HepG2 (cell line): Measurements from ENCODE around the gene HRG. TPM values are rescaled to one million over a fixed set of nuclear protein-coding genes. Genes with fewer than 3 reads are reported as not detected.

Source experiments
- AKAP8 ChIP-seq: sonication (generic); formaldehyde crosslinking; IDR thresholded peaks from 2 replicates; pipeline ENCODE4 v1.5.1; 2020; ENCODE audit warnings: mild to moderate bottlenecking, missing genetic modification reagents
- ETS1 ChIP-seq: sonication (generic); formaldehyde crosslinking; IDR thresholded peaks from 2 replicates; pipeline ENCODE4 v1.4.0; 2020; ENCODE audit warnings: missing genetic modification reagents
- FOXM1 ChIP-seq: sonication (generic); formaldehyde crosslinking; IDR thresholded peaks from 2 replicates; pipeline ENCODE4 v1.5.0; 2020; ENCODE audit warnings: missing genetic modification reagents
- HCFC1 ChIP-seq: fragments of 150-350 bp; IDR thresholded peaks from 2 replicates; pipeline ENCODE4 v1.6.1; 2014; ENCODE audit warnings: low read depth, low read length
- KLF9 ChIP-seq: IDR thresholded peaks from 2 replicates; pipeline ENCODE4 v1.6.1; 2016; ENCODE audit warnings: low read depth
- NFYC ChIP-seq: IDR thresholded peaks from 2 replicates; pipeline ENCODE4 v1.6.1; 2016; ENCODE audit warnings: missing genetic modification reagents, missing compliant biosample characterization
- NR1H2 ChIP-seq: sonication (generic); formaldehyde crosslinking; IDR thresholded peaks from 2 replicates; pipeline ENCODE4 v1.8.1; 2022; ENCODE audit warnings: low read depth, missing genetic modification reagents, borderline replicate concordance
- NR3C1 ChIP-seq: sonication (generic); formaldehyde crosslinking; IDR thresholded peaks from 2 replicates; pipeline ENCODE4 v1.4.0; 2020; ENCODE audit warnings: missing genetic modification reagents
- POLR2A ChIP-seq, 2 experiments: IDR thresholded peaks; 2 replicates each; pipeline ENCODE4 v1.6.1; 2011; ENCODE audit warnings: low read depth in 2 of 2, low read length in 2 of 2, mild to moderate bottlenecking in 1 of 2, moderate library complexity in 1 of 2; ENCODE audit not compliant: insufficient read depth in 1 of 2
- RFX3 ChIP-seq: IDR thresholded peaks from 2 replicates; pipeline ENCODE4 v1.6.1; 2016; ENCODE audit warnings: missing biosample characterization, missing genetic modification reagents
- SOX5 ChIP-seq: IDR thresholded peaks from 2 replicates; pipeline ENCODE4 v1.6.1; 2016; ENCODE audit warnings: borderline replicate concordance
- SP2 ChIP-seq: sonication (generic); formaldehyde crosslinking; IDR thresholded peaks from 2 replicates; pipeline ENCODE4 v1.5.1; 2020; ENCODE audit warnings: mild to moderate bottlenecking, missing genetic modification reagents
- SP4 ChIP-seq: sonication (generic); formaldehyde crosslinking; IDR thresholded peaks from 2 replicates; pipeline ENCODE4 v1.8.1; 2023; ENCODE audit warnings: mild to moderate bottlenecking, missing genetic modification reagents
- TFDP1 ChIP-seq: IDR thresholded peaks from 2 replicates; pipeline ENCODE4 v1.6.1; 2016; ENCODE audit warnings: missing compliant biosample characterization, missing genetic modification reagents, borderline replicate concordance
- ZFX ChIP-seq: sonication (generic); formaldehyde crosslinking; IDR thresholded peaks from 2 replicates; pipeline ENCODE4 v1.4.0; 2020; ENCODE audit warnings: mild to moderate bottlenecking, low read depth, missing genetic modification reagents, moderate library complexity
- ZNF101 ChIP-seq: sonication (generic); formaldehyde crosslinking; IDR thresholded peaks from 2 replicates; pipeline ENCODE4 v1.4.0; 2020; ENCODE audit warnings: mild to moderate bottlenecking, low read depth, missing genetic modification reagents, borderline replicate concordance
- ZNF256 ChIP-seq: sonication (generic); formaldehyde crosslinking; conservative IDR thresholded peaks from 2 replicates; pipeline ENCODE4 v1.4.0; 2020; ENCODE audit warnings: missing genetic modification reagents
- ZNF282 ChIP-seq: fragments of 450-650 bp; IDR thresholded peaks from 2 replicates; pipeline ENCODE4 v1.6.1; 2018; ENCODE audit not compliant: partially characterized antibody
- ZNF510 ChIP-seq: sonication (generic); formaldehyde crosslinking; IDR thresholded peaks from 2 replicates; pipeline ENCODE4 v1.4.0; 2020; ENCODE audit warnings: low read depth, mild to moderate bottlenecking, missing genetic modification reagents
- ZNF530 ChIP-seq: sonication (generic); formaldehyde crosslinking; IDR thresholded peaks from 2 replicates; pipeline ENCODE4 v1.5.0; 2020; ENCODE audit warnings: low read depth, mild to moderate bottlenecking, missing genetic modification reagents
- ZNF557 ChIP-seq: sonication (generic); formaldehyde crosslinking; IDR thresholded peaks from 2 replicates; pipeline ENCODE4 v1.4.0; 2020; ENCODE audit warnings: missing genetic modification reagents
- ZNF572 ChIP-seq: sonication (generic); formaldehyde crosslinking; IDR thresholded peaks from 2 replicates; pipeline ENCODE4 v1.5.1; 2020; ENCODE audit warnings: mild to moderate bottlenecking, missing genetic modification reagents
- ZNF749 ChIP-seq: sonication (generic); formaldehyde crosslinking; IDR thresholded peaks from 2 replicates; pipeline ENCODE4 v1.8.0; 2022; ENCODE audit warnings: mild to moderate bottlenecking, missing genetic modification reagents, moderate library complexity, borderline replicate concordance
- ZNF792 ChIP-seq: IDR thresholded peaks from 2 replicates; pipeline ENCODE4 v1.6.1; 2016
- ZNF883 ChIP-seq: sonication (generic); formaldehyde crosslinking; IDR thresholded peaks from 2 replicates; pipeline ENCODE4 v1.5.1; 2020; ENCODE audit warnings: mild to moderate bottlenecking, missing genetic modification reagents; ENCODE audit errors: not compliant biosample characterization
- polyA plus RNA-seq, 8 experiments: library from polyadenylated mRNA; depleted of rRNA in 3 of 8; stranded (reverse) in 7 of 8; unstranded in 1 of 8; fragments of >200 nt; fragmentation: Illumina TruSeq in 4 of 8; extraction: Trizol in 4 of 8; gene quantifications; 2 replicates each; pipeline versions ENCODE4 v1.2.1 to v1.2.3, GENCODE V29; 2011 to 2016; ENCODE audit warnings: low read depth in 4 of 8, missing spikeins in 1 of 8, mixed read lengths in 1 of 8; ENCODE audit not compliant: insufficient read depth in 1 of 8
- total RNA-seq, 5 experiments: library from RNA; depleted of rRNA; stranded (reverse); fragments of >200 nt; fragmentation: Illumina TruSeq; extraction: Trizol; gene quantifications; 2 replicates each; pipeline ENCODE4 v1.2.3, GENCODE V29; 2016; ENCODE audit warnings: low read depth in 1 of 5
- TF ChIP-seq, protein P1 (sequence below): sonication (generic); formaldehyde crosslinking; IDR thresholded peaks from 2 replicates; pipeline ENCODE4 v1.4.0; 2020; ENCODE audit warnings: missing genetic modification reagents
- TF ChIP-seq, protein P2 (sequence below): sonication (generic); formaldehyde crosslinking; IDR thresholded peaks from 2 replicates; pipeline ENCODE4 v1.9.0; 2022; ENCODE audit warnings: missing genetic modification reagents, mild to moderate bottlenecking, borderline replicate concordance

The HRG gene
- total and polyA plus RNA-seq, 2 of the 13 experiments (the other 11 are each of a cell fraction or from before 2014, with no cell fraction given), result 0.09 to 0.11 TPM

DNA sequence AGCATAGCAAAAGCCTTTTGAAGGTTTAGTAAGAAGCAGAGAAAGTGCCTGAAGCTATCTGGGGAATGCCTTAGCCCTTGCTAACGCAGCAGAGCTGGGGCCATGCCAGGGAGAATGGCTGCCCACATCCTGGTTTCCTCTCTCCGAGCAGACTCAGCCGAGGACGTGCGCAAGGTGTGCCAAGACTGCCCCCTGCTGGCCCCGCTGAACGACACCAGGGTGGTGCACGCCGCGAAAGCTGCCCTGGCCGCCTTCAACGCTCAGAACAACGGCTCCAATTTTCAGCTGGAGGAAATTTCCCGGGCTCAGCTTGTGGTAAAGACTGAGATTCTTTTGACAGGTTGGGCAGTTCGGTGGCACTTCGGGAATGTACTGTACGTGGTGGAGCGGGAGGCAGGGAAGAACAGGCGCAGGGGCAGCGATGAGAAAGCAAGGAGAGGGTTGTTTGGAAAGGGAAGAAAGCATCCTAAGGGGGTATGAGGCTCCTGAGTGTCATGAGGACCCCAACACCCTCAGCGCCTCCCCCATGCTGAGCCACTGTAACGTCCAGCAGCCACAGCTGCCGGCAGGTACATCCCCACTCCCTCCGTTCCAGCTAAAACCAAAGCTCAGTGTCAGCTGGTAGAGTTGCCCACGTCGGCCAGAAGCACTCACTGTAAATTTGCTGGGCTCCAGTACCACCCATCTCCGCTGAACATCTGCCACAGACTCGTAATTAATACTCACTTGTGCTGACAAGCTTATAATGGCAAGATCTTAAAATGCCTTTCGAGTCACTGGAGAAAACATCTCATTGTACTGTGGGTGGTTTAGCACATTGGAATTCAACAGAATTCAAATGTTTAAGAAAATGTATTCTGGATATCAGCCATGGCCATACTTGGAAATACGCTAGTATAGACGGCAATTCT, 48.5 kb upstream of the HRG start (continued):
- TF ChIP-seq ZNF282, result no peak
- no peak for TF ChIP-seq ZNF510
- no peak for TF ChIP-seq ZNF101 (CRISPR knock-in tag)
- no peak for TF ChIP-seq KLF9 (CRISPR knock-in tag)
- TF ChIP-seq, protein P1, sequence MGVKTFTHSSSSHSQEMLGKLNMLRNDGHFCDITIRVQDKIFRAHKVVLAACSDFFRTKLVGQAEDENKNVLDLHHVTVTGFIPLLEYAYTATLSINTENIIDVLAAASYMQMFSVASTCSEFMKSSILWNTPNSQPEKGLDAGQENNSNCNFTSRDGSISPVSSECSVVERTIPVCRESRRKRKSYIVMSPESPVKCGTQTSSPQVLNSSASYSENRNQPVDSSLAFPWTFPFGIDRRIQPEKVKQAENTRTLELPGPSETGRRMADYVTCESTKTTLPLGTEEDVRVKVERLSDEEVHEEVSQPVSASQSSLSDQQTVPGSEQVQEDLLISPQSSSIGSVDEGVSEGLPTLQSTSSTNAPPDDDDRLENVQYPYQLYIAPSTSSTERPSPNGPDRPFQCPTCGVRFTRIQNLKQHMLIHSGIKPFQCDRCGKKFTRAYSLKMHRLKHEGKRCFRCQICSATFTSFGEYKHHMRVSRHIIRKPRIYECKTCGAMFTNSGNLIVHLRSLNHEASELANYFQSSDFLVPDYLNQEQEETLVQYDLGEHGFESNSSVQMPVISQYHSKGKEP, result no peak
- peak; percentile 13; the same call in 1 of the 2 replicates for TF ChIP-seq ZFX (CRISPR knock-in tag)
- no peak for TF ChIP-seq SP2
- no peak for TF ChIP-seq ZNF530 (CRISPR knock-in tag)
- no peak for TF ChIP-seq TFDP1 (CRISPR knock-in tag)
- TF ChIP-seq AKAP8 (CRISPR knock-in tag), result peak; percentile 17; the same call in 1 of the 2 replicates
- no peak for TF ChIP-seq ETS1 (CRISPR knock-in tag)
- TF ChIP-seq HCFC1, result no peak
- TF ChIP-seq RFX3, result no peak
- TF ChIP-seq POLR2A (IDR thresholded peaks at IDR 0.05; ENCODE audit: insufficient read depth in 1 of 2, low read depth in 2 of 2, low read length in 2 of 2), result peak in 1 of 2 experiments; percentile 61; a peak in 3 of 4 replicates
- TF ChIP-seq ZNF749, result no peak
- no peak for TF ChIP-seq ZNF792
- TF ChIP-seq NR3C1 (CRISPR knock-in tag), result no peak
- TF ChIP-seq ZNF572 (CRISPR knock-in tag), result peak; percentile 87; the same call in 1 of the 2 replicates
- no peak for TF ChIP-seq ZNF557 (CRISPR knock-in tag)
- TF ChIP-seq NFYC (CRISPR knock-in tag), result 0 out of 2 replicates have a peak, but pooled peaks have one; percentile 8
- TF ChIP-seq SP4 (CRISPR knock-in tag), result no peak
- no peak for TF ChIP-seq FOXM1 (CRISPR knock-in tag)
- TF ChIP-seq ZNF883, result no peak
- TF ChIP-seq SOX5 (CRISPR knock-in tag), result no peak
- no peak for TF ChIP-seq ZNF256 (CRISPR knock-in tag)
- TF ChIP-seq, protein P2, sequence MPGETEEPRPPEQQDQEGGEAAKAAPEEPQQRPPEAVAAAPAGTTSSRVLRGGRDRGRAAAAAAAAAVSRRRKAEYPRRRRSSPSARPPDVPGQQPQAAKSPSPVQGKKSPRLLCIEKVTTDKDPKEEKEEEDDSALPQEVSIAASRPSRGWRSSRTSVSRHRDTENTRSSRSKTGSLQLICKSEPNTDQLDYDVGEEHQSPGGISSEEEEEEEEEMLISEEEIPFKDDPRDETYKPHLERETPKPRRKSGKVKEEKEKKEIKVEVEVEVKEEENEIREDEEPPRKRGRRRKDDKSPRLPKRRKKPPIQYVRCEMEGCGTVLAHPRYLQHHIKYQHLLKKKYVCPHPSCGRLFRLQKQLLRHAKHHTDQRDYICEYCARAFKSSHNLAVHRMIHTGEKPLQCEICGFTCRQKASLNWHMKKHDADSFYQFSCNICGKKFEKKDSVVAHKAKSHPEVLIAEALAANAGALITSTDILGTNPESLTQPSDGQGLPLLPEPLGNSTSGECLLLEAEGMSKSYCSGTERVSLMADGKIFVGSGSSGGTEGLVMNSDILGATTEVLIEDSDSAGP (CRISPR knock-in tag), result no peak; the same call in 1 of the 2 replicates
- TF ChIP-seq NR1H2, result no peak
